HEK293 (cell line): Measurements from ENCODE around the gene LCMT2.

ENCODE experiments used
- CTCF ChIA-PET: fragments of 350-600 bp; formaldehyde crosslinking; extraction: SDS; loops from one replicate; lab custom pipeline; 2021; ENCODE audit warnings: antibody characterized with exemption; lab: Yijun Ruan, JAX
- POLR2A ChIA-PET: fragments of 300-600 bp; formaldehyde crosslinking; extraction: SDS; loops from one replicate; lab custom pipeline; 2020; ENCODE audit warnings: antibody characterized with exemption, inconsistent platforms; lab: Yijun Ruan, JAX
- H3K27ac ChIP-seq: fragments of 200-500 bp; sonication (Bioruptor generic); 2 replicates; pipeline ENCODE4 v1.5.1; 2014; ENCODE audit warnings: low read depth, low read length, control low read depth, inconsistent platforms; ENCODE audit errors: extremely low read depth
- H3K36me3 ChIP-seq, 2 experiments: fragments of 200-500 bp in 1 of 2; sonication (Bioruptor generic) in 1 of 2; 1 replicate in 1 of 2; 2 replicates in 1 of 2; pipeline ENCODE4 v1.5.1; 2014 to 2017; ENCODE audit warnings: inconsistent platforms in 2 of 2, low read length in 2 of 2; ENCODE audit not compliant: control insufficient read depth in 2 of 2, insufficient read depth in 1 of 2
- H3K4me1 ChIP-seq: fragments of 200-500 bp; sonication (Bioruptor generic); 2 replicates; pipeline ENCODE4 v1.5.1; 2014; ENCODE audit warnings: mild to moderate bottlenecking, low read length, inconsistent platforms; ENCODE audit not compliant: control insufficient read depth, insufficient read depth
- H3K4me3 ChIP-seq: 2 replicates; pipeline ENCODE4 v1.5.1; 2011; ENCODE audit warnings: low read depth, mild to moderate bottlenecking, control low read depth, low read length, moderate library complexity
- H3K9me3 ChIP-seq: fragments of 200-500 bp; sonication (Bioruptor generic); 2 replicates; pipeline ENCODE4 v1.5.1; 2014; ENCODE audit warnings: low read depth, low read length, inconsistent platforms; ENCODE audit not compliant: control insufficient read depth, insufficient read depth
- FEZF1 ChIP-seq: fragments of 450-650 bp; formaldehyde crosslinking; IDR thresholded peaks from 2 replicates; pipeline ENCODE4 v1.5.1; 2016; ENCODE audit warnings: missing biosample characterization, missing genetic modification characterization
- HOXD13 ChIP-seq: sonication (generic); formaldehyde crosslinking; IDR thresholded peaks from 2 replicates; pipeline ENCODE4 v1.8.0; 2022; ENCODE audit warnings: missing genetic modification reagents, borderline replicate concordance
- KLF16 ChIP-seq: fragments of 450-650 bp; formaldehyde crosslinking; IDR thresholded peaks from 2 replicates; pipeline ENCODE4 v1.5.1; 2017; ENCODE audit warnings: missing biosample characterization, missing genetic modification characterization
- KLF17 ChIP-seq: fragments of 450-650 bp; formaldehyde crosslinking; IDR thresholded peaks from 2 replicates; pipeline ENCODE4 v1.5.1; 2016; ENCODE audit warnings: missing biosample characterization, missing genetic modification characterization
- MYNN ChIP-seq: fragments of 450-650 bp; formaldehyde crosslinking; IDR thresholded peaks from 2 replicates; pipeline ENCODE4 v1.5.1; 2016; ENCODE audit warnings: missing biosample characterization, missing genetic modification characterization, borderline replicate concordance
- PRDM1 ChIP-seq: fragments of 450-650 bp; formaldehyde crosslinking; IDR thresholded peaks from 2 replicates; pipeline ENCODE4; 2016; ENCODE audit warnings: missing biosample characterization, missing genetic modification characterization
- ZBTB17 ChIP-seq: fragments of 450-650 bp; formaldehyde crosslinking; IDR thresholded peaks from 2 replicates; pipeline ENCODE4 v1.5.1; 2016; ENCODE audit warnings: missing biosample characterization, missing genetic modification characterization
- ZBTB6 ChIP-seq: fragments of 450-650 bp; formaldehyde crosslinking; IDR thresholded peaks from 2 replicates; pipeline ENCODE4 v1.5.1; 2017; ENCODE audit warnings: missing biosample characterization, missing genetic modification characterization
- ZNF112 ChIP-seq: fragments of 450-650 bp; formaldehyde crosslinking; IDR thresholded peaks from 2 replicates; pipeline ENCODE4 v1.5.0; 2017; ENCODE audit warnings: missing biosample characterization, missing genetic modification characterization
- ZNF132 ChIP-seq: fragments of 450-650 bp; formaldehyde crosslinking; IDR thresholded peaks from 2 replicates; pipeline ENCODE4 v1.5.1; 2017; ENCODE audit warnings: missing biosample characterization, missing genetic modification characterization, borderline replicate concordance
- ZNF155 ChIP-seq: fragments of 450-650 bp; formaldehyde crosslinking; IDR thresholded peaks from 2 replicates; pipeline ENCODE4 v1.5.1; 2016; ENCODE audit warnings: missing biosample characterization, missing genetic modification characterization
- ZNF26 ChIP-seq: fragments of 450-650 bp; formaldehyde crosslinking; IDR thresholded peaks from 2 replicates; pipeline ENCODE4 v1.5.1; 2016; ENCODE audit warnings: missing biosample characterization, missing genetic modification characterization
- ZNF280C ChIP-seq: fragments of 450-650 bp; formaldehyde crosslinking; IDR thresholded peaks from 2 replicates; pipeline ENCODE4 v1.5.1; 2016; ENCODE audit warnings: missing biosample characterization, missing genetic modification characterization
- ZNF292 ChIP-seq: fragments of 450-650 bp; formaldehyde crosslinking; IDR thresholded peaks from 2 replicates; pipeline ENCODE4 v1.5.1; 2016; ENCODE audit warnings: low read depth, missing biosample characterization, missing genetic modification characterization, borderline replicate concordance
- ZNF350 ChIP-seq: fragments of 450-650 bp; formaldehyde crosslinking; IDR thresholded peaks from 2 replicates; pipeline ENCODE4 v1.5.0; 2017; ENCODE audit warnings: missing biosample characterization, mild to moderate bottlenecking, missing genetic modification characterization
- ZNF394 ChIP-seq: fragments of 450-650 bp; formaldehyde crosslinking; IDR thresholded peaks from 2 replicates; pipeline ENCODE4 v1.5.1; 2016; ENCODE audit warnings: missing biosample characterization, missing genetic modification characterization, mild to moderate bottlenecking, moderate library complexity, borderline replicate concordance
- ZNF560 ChIP-seq: fragments of 450-650 bp; formaldehyde crosslinking; IDR thresholded peaks from 2 replicates; pipeline ENCODE4 v1.5.1; 2017; ENCODE audit warnings: missing biosample characterization, missing genetic modification characterization, borderline replicate concordance

The LCMT2 gene

GRCh38 chr15:43352693-43353382, 22.5 kb upstream of the LCMT2 start:
- 0 out of 2 replicates have a peak, but pooled peaks have one; percentile 19 for TF ChIP-seq ZBTB17
- no peak for TF ChIP-seq FEZF1 (tag by site-specific recombination)
- Histone ChIP-seq H3K4me1 (no peaks in the 10 kb centered on the region), H3K9me3 (no peaks in the 10 kb centered on the region), H3K36me3 (peaks cover 0 to 38% of the 10 kb centered on the region in 2 experiments; a peak in 2 of 3 replicates), H3K4me3 (no peak overlapping the region), H3K27ac (no peak overlapping the region)
- ChIA-PET POLR2A (no interaction called here), CTCF (interaction anchor here (0.6 kb wide), 2 partner anchors 68 to 648 kb away, joined by 3 read pairs; no protein-coding TSS in a partner anchor)

- Histone ChIP-seq H3K4me3 (no peak overlapping the region), H3K9me3 (no peaks in the 10 kb centered on the region), H3K4me1 (no peaks in the 10 kb centered on the region), H3K27ac (no peak overlapping the region), H3K36me3 (peaks cover 0 to 60% of the 10 kb centered on the region in 2 experiments; a peak in 2 of 3 replicates)
- TF ChIP-seq ZNF394 (tag by site-specific recombination) = no peak
- no peak for TF ChIP-seq ZNF280C
- TF ChIP-seq KLF17 (tag by site-specific recombination) = no peak
- TF ChIP-seq ZNF155 (tag by site-specific recombination) = no peak
- no peak for TF ChIP-seq ZBTB6 (tag by site-specific recombination)
- no peak for TF ChIP-seq ZNF292 (tag by site-specific recombination)
- TF ChIP-seq KLF16 (tag by site-specific recombination) = no peak
- no peak for TF ChIP-seq PRDM1
- TF ChIP-seq ZNF560 (tag by site-specific recombination) = no peak
- TF ChIP-seq HOXD13 (CRISPR knock-in tag) = no peak
- TF ChIP-seq MYNN = no peak
- TF ChIP-seq ZNF132 (tag by site-specific recombination) = no peak
- no peak for TF ChIP-seq ZNF112
- no peak for TF ChIP-seq ZNF26
- no peak for TF ChIP-seq ZNF350 (tag by site-specific recombination)
- ChIA-PET POLR2A (no interaction called here), CTCF (interaction anchor here (0.5 to 1.1 kb wide), 2 partner anchors 9 to 136 kb away, joined by 3 to 4 read pairs; no protein-coding TSS in a partner anchor)
Measured at GRCh38 chr15:43347114-43347513, 16.7 kb upstream of the LCMT2 start.
